GM23338 (cell line): ENCODE measurements around the gene NIFK. TPM values are rescaled to one million over a fixed set of nuclear protein-coding genes. Genes with fewer than 3 reads are reported as not detected.
A peak's percentile ranks its signal among the peaks of the same experiment; 100 is the strongest.
"Not testable (repeated sequence)": the region's sequence is repeated elsewhere in the genome, so short reads cannot be mapped to it uniquely, and the experiment has no call there.

Experiments
- ATAC-seq: fragments of 200-7000 bp; cut with Tn5 transposase; 3 replicates; pipeline ENCODE4 v1.9.1; 2020
- DNase-seq: peaks from one replicate; pipeline ENCODE4 v3.0.0-alpha.2; 2015; ENCODE audit warnings: low spot score
- H2AFZ ChIP-seq: fragments of 200-600 bp; sonication (generic); 2 replicates; pipeline ENCODE4 v1.8.0; 2016; ENCODE audit warnings: antibody characterized with exemption, mild to moderate bottlenecking, moderate library complexity
- H3F3A ChIP-seq: fragments of 200-600 bp; sonication (generic); replicated peaks from 2 replicates; pipeline ENCODE4 v1.8.0; 2017; ENCODE audit warnings: antibody characterized with exemption, mixed run types, low read depth
- H3K27ac ChIP-seq: fragments of 200-600 bp; sonication (generic); 2 replicates; pipeline ENCODE4 v1.6.1; 2016; ENCODE audit warnings: low read depth
- H3K27me3 ChIP-seq: fragments of 200-600 bp; sonication (generic); 2 replicates; pipeline ENCODE4 v1.8.0; 2016; ENCODE audit warnings: mild to moderate bottlenecking, mixed run types, moderate library complexity; ENCODE audit not compliant: insufficient read depth
- H3K36me3 ChIP-seq: fragments of 200-600 bp; sonication (generic); 2 replicates; pipeline ENCODE4 v1.8.0; 2016; ENCODE audit warnings: mild to moderate bottlenecking; ENCODE audit not compliant: insufficient read depth
- H3K4me1 ChIP-seq: fragments of 200-600 bp; sonication (generic); 2 replicates; pipeline ENCODE4 v1.8.0; 2016; ENCODE audit warnings: mild to moderate bottlenecking, moderate library complexity; ENCODE audit not compliant: insufficient read depth
- H3K4me2 ChIP-seq: fragments of 200-600 bp; sonication (generic); 2 replicates; pipeline ENCODE4 v1.7.1; 2017; ENCODE audit warnings: mixed run types
- H3K4me3 ChIP-seq: fragments of 200-600 bp; sonication (generic); 2 replicates; pipeline ENCODE4 v1.6.1; 2016; ENCODE audit warnings: mixed run types
- H3K79me2 ChIP-seq: fragments of 200-600 bp; sonication (generic); replicated peaks from 2 replicates; pipeline ENCODE4 v1.8.0; 2017; ENCODE audit warnings: mild to moderate bottlenecking; ENCODE audit not compliant: insufficient read depth
- H3K9me2 ChIP-seq: fragments of 200-600 bp; sonication (generic); 2 replicates; pipeline ENCODE4 v1.8.0; 2017; ENCODE audit not compliant: insufficient read depth
- H4K20me1 ChIP-seq: fragments of 200-600 bp; sonication (generic); replicated peaks from 2 replicates; pipeline ENCODE4 v1.8.0; 2017; ENCODE audit warnings: mild to moderate bottlenecking; ENCODE audit not compliant: insufficient read depth
- H3K27ac Mint-ChIP-seq: 2 replicates; pipeline ENCODE4 v1.8.0; 2020; ENCODE audit warnings: inconsistent platforms, mild to moderate bottlenecking, moderate library complexity, mixed read lengths
- H3K27me3 Mint-ChIP-seq: 3 replicates; pipeline ENCODE4 v1.8.0; 2022; ENCODE audit warnings: low read depth, mild to moderate bottlenecking, moderate library complexity, mixed read lengths, inconsistent platforms; ENCODE audit not compliant: insufficient read depth, poor library complexity
- H3K36me3 Mint-ChIP-seq: 3 replicates; pipeline ENCODE4 v1.8.0; 2021; ENCODE audit warnings: low read depth, mild to moderate bottlenecking, inconsistent platforms, moderate library complexity, mixed read lengths
- H3K4me1 Mint-ChIP-seq: 3 replicates; pipeline ENCODE4 v1.8.0; 2020; ENCODE audit warnings: mild to moderate bottlenecking, inconsistent platforms, mixed read lengths
- H3K4me3 Mint-ChIP-seq: 3 replicates; pipeline ENCODE4 v1.8.0; 2021; ENCODE audit warnings: moderate library complexity, mild to moderate bottlenecking, inconsistent platforms, mixed read lengths
- H3K9me3 Mint-ChIP-seq: 3 replicates; pipeline ENCODE4 v1.8.0; 2020; ENCODE audit warnings: moderate library complexity, mild to moderate bottlenecking, inconsistent platforms, mixed read lengths
- CTCF ChIP-seq, 2 experiments: fragments of 200-600 bp in 1 of 2; sonication (generic) in 1 of 2; conservative IDR thresholded peaks; 2 replicates each; pipeline versions ENCODE4 v1.5.1 to v1.6.1; 2016 to 2017; ENCODE audit warnings: antibody characterized with exemption in 2 of 2, low read depth in 2 of 2, mild to moderate bottlenecking in 2 of 2, moderate library complexity in 1 of 2
- EZH2 ChIP-seq: fragments of 200-600 bp; sonication (generic); IDR thresholded peaks from one replicate; pipeline ENCODE4 v1.8.0; 2017; ENCODE audit warnings: antibody characterized with exemption, mild to moderate bottlenecking, low read depth; ENCODE audit not compliant: unreplicated experiment
- EZH2phosphoT487 ChIP-seq: fragments of 200-600 bp; sonication (generic); IDR thresholded peaks from one replicate; pipeline ENCODE4 v1.8.1; 2018; ENCODE audit warnings: antibody characterized with exemption; ENCODE audit not compliant: unreplicated experiment
- REST ChIP-seq: IDR thresholded peaks from one replicate; pipeline ENCODE4 v1.6.1; 2018; ENCODE audit warnings: antibody characterized with exemption; ENCODE audit not compliant: unreplicated experiment
- STAT1 ChIP-seq: IDR thresholded peaks from one replicate; pipeline ENCODE4 v1.6.1; 2016; ENCODE audit warnings: antibody characterized with exemption; ENCODE audit not compliant: unreplicated experiment
- ZNF114 ChIP-seq: fragments of 250-450 bp; sonication (Bioruptor Pico); IDR thresholded peaks from 2 replicates; pipeline ENCODE4 v1.5.0; 2020; ENCODE audit warnings: mild to moderate bottlenecking, moderate library complexity
- ZNF331 ChIP-seq: fragments of 250-450 bp; sonication (Bioruptor Pico); IDR thresholded peaks from 2 replicates; pipeline ENCODE4 v1.5.0; 2020; ENCODE audit warnings: low read depth, mild to moderate bottlenecking, moderate library complexity
- polyA plus RNA-seq: library from polyadenylated mRNA; unstranded; fragments of >200 nt; fragmentation: Nextera tagmentation; extraction: Ambion mirVana; gene quantifications from 2 replicates; pipeline ENCODE4 v1.2.1, GENCODE V29; 2016
- total RNA-seq: library from RNA; depleted of rRNA; stranded (reverse); fragments of >200 nt; shearing (Covaris generic); gene quantifications from 2 replicates; pipeline ENCODE4 v1.2.3, GENCODE V29; 2014

NIFK gene
- total and polyA plus RNA-seq, 2 experiments from 2014 or later, result 106 to 289 TPM

- H3K36me3 Mint-ChIP-seq, result peaks cover 45% of the 10 kb centered on the region
- H3K27ac Mint-ChIP-seq, result peak overlapping the region; percentile 96
- Histone ChIP-seq H2AFZ (peak overlapping the region; percentile 97), H3K36me3 (peaks cover 33% of the 10 kb centered on the region), H3K4me2 (peak overlapping the region; percentile 87), H3K4me1 (peaks cover 13% of the 10 kb centered on the region), H3K27me3 (no peaks in the 10 kb centered on the region), H3K27ac (peak overlapping the region; percentile 86; the same call in 1 of the 2 replicates), H3K79me2 (peaks cover 48% of the 10 kb centered on the region), H3K9me2 (no peaks in the 10 kb centered on the region), H3F3A (peaks cover 8% of the 10 kb centered on the region), H4K20me1 (peaks cover 26% of the 10 kb centered on the region), H3K4me3 (peak overlapping the region; percentile 100)
- no peak for DNase-seq
- peak overlapping the region; percentile 99 for H3K4me3 Mint-ChIP-seq
- no peak for ATAC-seq
- H3K4me1 Mint-ChIP-seq, result peaks cover 12% of the 10 kb centered on the region; the same call in 2 of the 3 replicates
- H3K27me3 Mint-ChIP-seq, result peaks cover 11% of the 10 kb centered on the region
- no peaks in the 10 kb centered on the region; the same call in 2 of the 3 replicates for H3K9me3 Mint-ChIP-seq
- TF ChIP-seq EZH2 (no peak), ZNF114 (CRISPR knock-in tag) (no peak), ZNF331 (no peak), REST (no peak), EZH2phosphoT487 (no peak)
These were observed 574 bp downstream of the NIFK start for GRCh38 chr2:121736140-121736461.

- ATAC-seq (no peak), DNase-seq (no peak)
- TF ChIP-seq CTCF (conservative IDR thresholded peaks at IDR 0.05; ENCODE audit: low read depth in 2 of 2) (peak; percentile 21 to 35; a peak in 2 of 4 replicates), STAT1 (no peak)
- H3K79me2 ChIP-seq, result peaks cover 48% of the 10 kb centered on the region
- no peaks in the 10 kb centered on the region; the same call in 2 of the 3 replicates for H3K9me3 Mint-ChIP-seq
- peak overlapping the region; percentile 100 for H3K4me3 ChIP-seq
- H3K36me3 ChIP-seq, result peaks cover 38% of the 10 kb centered on the region
- H3K4me1 Mint-ChIP-seq, result peaks cover 12% of the 10 kb centered on the region; the same call in 2 of the 3 replicates
- H3K27ac Mint-ChIP-seq, result no peak overlapping the region
- H3K27ac ChIP-seq, result no peak overlapping the region
- peak overlapping the region; percentile 87 for H3K4me2 ChIP-seq
- peaks cover 50% of the 10 kb centered on the region for H3K36me3 Mint-ChIP-seq
- H3K27me3 Mint-ChIP-seq, result peaks cover 15% of the 10 kb centered on the region
- no peaks in the 10 kb centered on the region for H3K9me2 ChIP-seq
- peak overlapping the region; percentile 99 for H3K4me3 Mint-ChIP-seq
- H4K20me1 ChIP-seq, result peaks cover 29% of the 10 kb centered on the region
- H3K4me1 ChIP-seq, result peaks cover 13% of the 10 kb centered on the region
- H3F3A ChIP-seq, result peaks cover 8% of the 10 kb centered on the region
- no peaks in the 10 kb centered on the region for H3K27me3 ChIP-seq
- no peak overlapping the region for H2AFZ ChIP-seq
These were observed 1.1 kb downstream of the NIFK start for GRCh38 chr2:121735518-121736074.

GRCh38 chr2:121734544-121734943, 2.1 kb downstream of the NIFK start:
- not testable (repeated sequence) for DNase-seq, H3K27me3 ChIP-seq, H3K9me3 Mint-ChIP-seq, H3K27ac Mint-ChIP-seq, H2AFZ ChIP-seq, H3F3A ChIP-seq, ATAC-seq, H3K9me2 ChIP-seq, H3K4me2 ChIP-seq
- Histone ChIP-seq H3K4me1 (peaks cover 13% of the 10 kb centered on the region), H4K20me1 (peaks cover 34% of the 10 kb centered on the region), H3K79me2 (peaks cover 48% of the 10 kb centered on the region), H3K27ac (0 out of 2 replicates have a peak overlapping the region, but pooled peaks have one; percentile 24), H3K4me3 (0 out of 2 replicates have a peak overlapping the region, but pooled peaks have one; percentile 100), H3K36me3 (peaks cover 48% of the 10 kb centered on the region)
- peaks cover 12% of the 10 kb centered on the region; the same call in 2 of the 3 replicates for H3K4me1 Mint-ChIP-seq
- H3K4me3 Mint-ChIP-seq, result 0 out of 3 replicates have a peak overlapping the region, but pooled peaks have one; percentile 99
- H3K36me3 Mint-ChIP-seq, result peaks cover 59% of the 10 kb centered on the region
- peaks cover 11% of the 10 kb centered on the region for H3K27me3 Mint-ChIP-seq
